PC-3 (cell line): ENCODE measurements around the gene SCFD1.

Experiments
- EZH2 ChIP-seq: fragments of 300-600 bp; sonication (generic); IDR thresholded peaks from one replicate; pipeline ENCODE4 v1.6.1; 2017; ENCODE audit warnings: antibody characterized with exemption, mild to moderate bottlenecking, low read length; ENCODE audit not compliant: unreplicated experiment
- EZH2phosphoT487 ChIP-seq: fragments of 300-600 bp; sonication (generic); IDR thresholded peaks from 2 replicates; pipeline ENCODE4 v1.6.1; 2018; ENCODE audit warnings: mild to moderate bottlenecking, antibody characterized with exemption, low read length, borderline replicate concordance
- TF ChIP-seq, protein P1 (sequence below): fragments of 300-600 bp; sonication (generic); conservative IDR thresholded peaks from 2 replicates; pipeline ENCODE4 v1.5.1; 2017; ENCODE audit warnings: antibody characterized with exemption, low read depth, mild to moderate bottlenecking, low read length

DNA sequence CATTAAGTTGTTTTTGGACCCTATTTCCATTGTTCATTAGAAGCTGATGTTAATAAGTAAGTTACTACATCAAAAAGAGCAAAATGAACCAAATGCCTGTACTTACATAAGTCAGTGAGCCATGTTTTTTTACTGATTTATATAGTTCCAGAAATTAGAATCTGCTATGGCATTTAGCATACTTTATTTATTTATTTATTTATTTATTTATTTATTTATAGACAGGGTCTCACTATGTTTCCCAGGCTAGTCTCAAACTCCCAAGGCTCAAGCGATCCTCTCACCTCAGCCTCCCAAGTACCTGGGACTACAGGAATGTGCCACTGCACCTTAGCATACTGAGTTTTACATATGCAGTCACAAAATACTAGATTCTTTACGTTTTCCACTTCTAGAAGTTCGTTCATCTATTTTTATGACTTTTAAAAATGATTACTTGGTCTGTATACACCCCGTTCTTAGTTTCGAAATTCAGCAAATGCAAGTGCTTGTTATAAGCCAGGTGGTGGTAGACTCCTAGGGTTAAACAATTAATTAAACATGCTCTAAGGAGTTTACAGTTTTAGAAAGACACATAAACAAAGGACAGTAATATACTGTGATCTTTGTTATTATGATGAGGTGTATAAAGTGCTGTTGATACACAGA lies 69.8 kb downstream of the SCFD1 start:
- TF ChIP-seq, protein P1, sequence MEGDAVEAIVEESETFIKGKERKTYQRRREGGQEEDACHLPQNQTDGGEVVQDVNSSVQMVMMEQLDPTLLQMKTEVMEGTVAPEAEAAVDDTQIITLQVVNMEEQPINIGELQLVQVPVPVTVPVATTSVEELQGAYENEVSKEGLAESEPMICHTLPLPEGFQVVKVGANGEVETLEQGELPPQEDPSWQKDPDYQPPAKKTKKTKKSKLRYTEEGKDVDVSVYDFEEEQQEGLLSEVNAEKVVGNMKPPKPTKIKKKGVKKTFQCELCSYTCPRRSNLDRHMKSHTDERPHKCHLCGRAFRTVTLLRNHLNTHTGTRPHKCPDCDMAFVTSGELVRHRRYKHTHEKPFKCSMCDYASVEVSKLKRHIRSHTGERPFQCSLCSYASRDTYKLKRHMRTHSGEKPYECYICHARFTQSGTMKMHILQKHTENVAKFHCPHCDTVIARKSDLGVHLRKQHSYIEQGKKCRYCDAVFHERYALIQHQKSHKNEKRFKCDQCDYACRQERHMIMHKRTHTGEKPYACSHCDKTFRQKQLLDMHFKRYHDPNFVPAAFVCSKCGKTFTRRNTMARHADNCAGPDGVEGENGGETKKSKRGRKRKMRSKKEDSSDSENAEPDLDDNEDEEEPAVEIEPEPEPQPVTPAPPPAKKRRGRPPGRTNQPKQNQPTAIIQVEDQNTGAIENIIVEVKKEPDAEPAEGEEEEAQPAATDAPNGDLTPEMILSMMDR, result no peak
- TF ChIP-seq EZH2phosphoT487, result no peak
- TF ChIP-seq EZH2, result no peak
